ENCODE data around the gene CFAP69.
A peak's percentile ranks its signal among the peaks of the same experiment; 100 is the strongest.

DNA sequence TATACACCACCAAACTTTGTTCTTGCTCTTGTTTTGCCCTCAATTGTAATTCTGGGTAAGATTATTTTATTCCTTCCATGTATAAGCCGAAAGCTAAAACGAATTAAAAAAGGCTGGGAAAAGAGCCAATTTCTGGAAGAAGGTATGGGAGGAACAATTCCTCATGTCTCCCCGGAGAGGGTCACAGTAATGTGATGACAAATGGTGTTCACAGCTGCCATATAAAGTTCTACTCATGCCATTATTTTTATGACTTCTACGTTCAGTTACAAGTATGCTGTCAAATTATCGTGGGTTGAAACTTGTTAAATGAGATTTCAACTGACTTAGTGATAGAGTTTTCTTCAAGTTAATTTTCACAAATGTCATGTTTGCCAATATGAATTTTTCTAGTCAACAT lies 12.5 kb upstream of the CFAP69 start:
- TF ChIP-seq, protein P1, sequence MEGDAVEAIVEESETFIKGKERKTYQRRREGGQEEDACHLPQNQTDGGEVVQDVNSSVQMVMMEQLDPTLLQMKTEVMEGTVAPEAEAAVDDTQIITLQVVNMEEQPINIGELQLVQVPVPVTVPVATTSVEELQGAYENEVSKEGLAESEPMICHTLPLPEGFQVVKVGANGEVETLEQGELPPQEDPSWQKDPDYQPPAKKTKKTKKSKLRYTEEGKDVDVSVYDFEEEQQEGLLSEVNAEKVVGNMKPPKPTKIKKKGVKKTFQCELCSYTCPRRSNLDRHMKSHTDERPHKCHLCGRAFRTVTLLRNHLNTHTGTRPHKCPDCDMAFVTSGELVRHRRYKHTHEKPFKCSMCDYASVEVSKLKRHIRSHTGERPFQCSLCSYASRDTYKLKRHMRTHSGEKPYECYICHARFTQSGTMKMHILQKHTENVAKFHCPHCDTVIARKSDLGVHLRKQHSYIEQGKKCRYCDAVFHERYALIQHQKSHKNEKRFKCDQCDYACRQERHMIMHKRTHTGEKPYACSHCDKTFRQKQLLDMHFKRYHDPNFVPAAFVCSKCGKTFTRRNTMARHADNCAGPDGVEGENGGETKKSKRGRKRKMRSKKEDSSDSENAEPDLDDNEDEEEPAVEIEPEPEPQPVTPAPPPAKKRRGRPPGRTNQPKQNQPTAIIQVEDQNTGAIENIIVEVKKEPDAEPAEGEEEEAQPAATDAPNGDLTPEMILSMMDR (IDR thresholded peaks at IDR 0.05), result no peak
- TF ChIP-seq POLR2AphosphoS5 (IDR thresholded peaks at IDR 0.05), result peak; percentile 17
- no peak for TF ChIP-seq POLR2A (IDR thresholded peaks at IDR 0.05)
